A673 (cell line): ENCODE measurements around the gene POMT2.

Experiments used
- EZH2 ChIP-seq: fragments of 200-600 bp; sonication (generic); IDR thresholded peaks from 2 replicates; pipeline ENCODE4 v1.6.1; 2017; ENCODE audit warnings: borderline replicate concordance, low read depth, mild to moderate bottlenecking, mixed read lengths, antibody characterized with exemption, low read length; ENCODE audit not compliant: poor library complexity, severe bottlenecking
- TF ChIP-seq, protein P1 (sequence below): fragments of 300-800, 200-600 bp; sonication (generic); conservative IDR thresholded peaks from 2 replicates; pipeline ENCODE4 v1.5.1; 2017; ENCODE audit warnings: low read depth, mild to moderate bottlenecking, antibody characterized with exemption, low read length, moderate library complexity, mixed read lengths

DNA sequence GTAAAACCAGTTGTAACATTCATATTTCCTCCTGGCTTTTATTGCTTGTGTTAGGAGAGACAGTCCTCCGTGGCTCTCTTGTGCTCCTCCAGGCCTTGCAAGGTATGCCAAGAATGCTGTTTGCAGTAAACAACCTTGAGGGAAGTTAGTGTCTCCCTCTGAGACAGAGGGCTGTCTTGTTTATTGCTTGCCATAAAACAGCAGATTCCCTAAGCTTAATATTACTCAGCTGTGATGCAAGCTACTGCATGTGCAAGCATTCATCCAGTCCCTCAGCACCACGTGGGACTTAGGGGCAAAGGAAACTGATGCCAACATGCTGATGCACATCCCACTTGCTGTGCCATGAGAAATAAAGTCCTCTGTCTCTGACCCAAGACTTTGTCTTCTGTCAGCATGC lies 6.6 kb downstream of the POMT2 start:
- TF ChIP-seq, protein P1, sequence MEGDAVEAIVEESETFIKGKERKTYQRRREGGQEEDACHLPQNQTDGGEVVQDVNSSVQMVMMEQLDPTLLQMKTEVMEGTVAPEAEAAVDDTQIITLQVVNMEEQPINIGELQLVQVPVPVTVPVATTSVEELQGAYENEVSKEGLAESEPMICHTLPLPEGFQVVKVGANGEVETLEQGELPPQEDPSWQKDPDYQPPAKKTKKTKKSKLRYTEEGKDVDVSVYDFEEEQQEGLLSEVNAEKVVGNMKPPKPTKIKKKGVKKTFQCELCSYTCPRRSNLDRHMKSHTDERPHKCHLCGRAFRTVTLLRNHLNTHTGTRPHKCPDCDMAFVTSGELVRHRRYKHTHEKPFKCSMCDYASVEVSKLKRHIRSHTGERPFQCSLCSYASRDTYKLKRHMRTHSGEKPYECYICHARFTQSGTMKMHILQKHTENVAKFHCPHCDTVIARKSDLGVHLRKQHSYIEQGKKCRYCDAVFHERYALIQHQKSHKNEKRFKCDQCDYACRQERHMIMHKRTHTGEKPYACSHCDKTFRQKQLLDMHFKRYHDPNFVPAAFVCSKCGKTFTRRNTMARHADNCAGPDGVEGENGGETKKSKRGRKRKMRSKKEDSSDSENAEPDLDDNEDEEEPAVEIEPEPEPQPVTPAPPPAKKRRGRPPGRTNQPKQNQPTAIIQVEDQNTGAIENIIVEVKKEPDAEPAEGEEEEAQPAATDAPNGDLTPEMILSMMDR: no peak
- no peak for TF ChIP-seq EZH2
